Measurements from ENCODE around the gene TAPT1.

TAPT1 gene

GRCh38 chr4:16129336-16129735, 96.9 kb downstream of the TAPT1 start:
- no peak for DNase-seq

GRCh38 chr4:16126714-16127113, 99.6 kb downstream of the TAPT1 start:
- DNase-seq: no peak

DNA sequence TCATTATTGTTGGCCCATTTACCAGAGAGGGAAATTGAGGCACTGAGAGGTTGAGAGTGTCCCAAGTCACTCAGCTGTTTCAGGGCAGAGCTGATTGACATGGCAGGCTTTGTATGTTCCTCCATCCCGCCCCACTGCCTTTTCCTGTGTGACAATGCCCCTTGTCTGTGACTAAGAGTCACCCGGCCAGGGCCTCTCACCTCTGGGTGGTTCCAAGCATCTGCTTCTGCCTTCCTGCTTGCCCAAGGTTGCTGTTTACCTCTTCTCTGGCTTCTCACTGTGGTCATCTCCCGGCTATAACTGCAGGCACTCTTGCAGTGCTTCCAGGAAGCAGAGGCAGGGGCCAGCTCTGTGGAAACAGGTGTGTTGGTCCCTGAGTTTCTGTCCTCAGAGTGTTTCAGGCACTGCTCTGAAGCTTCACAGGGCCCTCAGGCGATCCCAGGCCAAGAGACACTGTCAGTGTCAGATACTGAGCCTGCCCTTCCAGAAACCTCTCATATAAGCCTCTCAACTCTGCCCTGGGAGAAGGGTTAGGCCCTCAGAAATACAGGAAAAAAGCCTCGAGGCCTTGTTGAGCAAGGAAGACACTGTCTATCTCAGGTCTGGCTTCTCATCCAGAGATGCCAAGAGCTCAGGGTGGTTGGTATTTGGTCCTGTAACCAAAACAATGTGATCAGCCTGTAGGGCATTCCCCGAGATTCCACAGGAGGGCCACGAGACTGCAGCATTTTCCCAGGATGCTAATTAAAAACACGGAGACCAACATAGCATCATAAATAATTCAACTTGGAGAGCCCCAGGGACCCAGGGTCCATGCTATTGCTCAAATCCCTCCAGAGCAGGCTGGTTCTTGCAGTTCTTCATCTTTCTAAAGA, 100.5 kb downstream of the TAPT1 start:
- DNase-seq: peak; percentile 13

GRCh38 chr4:16124232-16124631, 102.0 kb downstream of the TAPT1 start:
- DNase-seq: no peak

- no peak for DNase-seq
Measured at GRCh38 chr4:16123356-16124084, 102.8 kb downstream of the TAPT1 start.

DNA sequence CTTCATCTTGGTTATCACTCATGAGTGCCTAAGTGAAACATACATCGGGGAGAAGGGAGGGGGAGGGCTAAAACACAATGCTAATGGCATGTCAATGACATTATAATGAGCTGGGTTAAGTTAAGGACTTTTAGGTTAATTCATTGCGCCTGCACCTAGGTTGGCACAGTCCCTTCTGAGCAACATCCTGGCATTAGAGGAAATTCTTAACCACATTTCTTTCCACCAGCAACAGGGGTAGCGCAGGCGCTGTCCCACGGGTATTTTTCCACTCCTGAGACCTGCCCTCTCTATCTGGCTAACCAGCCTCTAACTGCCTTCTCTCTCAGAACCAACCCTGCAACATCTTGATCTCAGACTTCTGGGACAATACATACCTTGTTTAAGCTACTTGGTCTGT, 103.5 kb downstream of the TAPT1 start:
- no peak for DNase-seq

- DNase-seq: no peak
Measured at GRCh38 chr4:16122308-16122711, 104.0 kb downstream of the TAPT1 start.

- no peak for DNase-seq
Measured at GRCh38 chr4:16120720-16121119, 105.6 kb downstream of the TAPT1 start.

DNA sequence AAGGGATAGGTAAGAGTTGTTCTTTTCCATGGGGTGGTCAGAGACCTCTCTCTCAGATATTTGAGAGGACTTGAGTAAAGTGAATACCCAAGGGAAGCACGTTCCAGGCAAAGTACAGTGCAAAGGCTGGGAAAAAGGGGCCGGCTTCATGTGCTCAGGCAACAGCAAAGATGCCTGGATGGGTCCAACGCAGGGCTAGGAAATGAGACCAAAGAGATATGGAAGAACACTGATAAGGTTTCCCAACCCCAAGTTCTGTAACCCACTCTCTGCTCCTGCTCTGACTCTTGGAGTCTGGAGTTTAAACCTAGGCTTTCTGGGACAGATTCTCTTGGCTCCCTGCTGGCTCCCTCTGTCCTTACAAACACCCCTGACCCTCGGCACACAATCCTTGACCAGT, 106.3 kb downstream of the TAPT1 start:
- DNase-seq: no peak

- DNase-seq: no peak
Measured at GRCh38 chr4:16118090-16118489, 108.2 kb downstream of the TAPT1 start.

GRCh38 chr4:16117164-16117563, 109.1 kb downstream of the TAPT1 start:
- no peak for DNase-seq

DNA sequence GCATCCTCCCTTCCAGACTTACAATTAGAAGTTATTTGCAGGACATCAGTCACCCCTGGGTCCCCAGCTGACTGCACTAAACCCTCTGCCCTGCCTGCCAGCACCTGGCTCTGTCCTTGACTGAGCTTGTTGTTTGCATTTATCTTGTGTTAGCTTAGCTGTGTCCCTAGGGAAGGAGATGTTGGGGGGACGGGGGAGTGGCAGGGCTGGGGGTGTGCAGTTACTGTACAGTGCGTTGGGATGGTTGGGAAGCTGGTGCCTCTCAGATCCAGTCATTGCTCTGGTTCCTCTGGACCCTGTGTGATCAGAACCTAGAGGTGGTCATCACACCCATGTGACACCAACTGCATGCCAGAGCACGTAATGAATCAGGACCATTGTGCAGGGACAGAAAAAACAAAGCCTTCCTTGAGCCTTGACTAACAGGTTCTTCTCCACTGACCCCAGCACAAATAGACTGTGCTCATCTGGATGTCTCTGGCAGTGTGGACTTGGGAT, 109.7 kb downstream of the TAPT1 start:
- DNase-seq: no peak

GRCh38 chr4:16116019-16116418, 110.3 kb downstream of the TAPT1 start:
- no peak for DNase-seq

DNA sequence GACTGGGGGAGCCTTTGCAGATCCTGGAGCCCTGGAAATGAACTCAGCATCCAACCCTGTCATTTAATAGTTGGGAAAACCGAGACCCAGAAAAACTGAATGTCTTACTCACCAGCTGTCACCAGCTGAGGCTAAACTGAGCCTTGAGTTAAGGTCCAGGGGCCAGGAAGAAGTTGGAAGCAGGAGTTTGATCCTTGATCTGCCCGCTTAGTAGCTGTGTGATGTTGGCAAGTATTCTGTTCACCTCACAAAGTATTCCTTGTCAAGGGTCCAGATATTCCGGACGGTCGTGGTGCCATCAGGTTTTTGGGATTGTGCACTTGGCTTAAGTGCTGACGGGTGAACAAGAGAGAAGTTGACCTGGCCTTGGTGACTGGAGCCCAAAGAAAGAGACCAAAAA, 111.7 kb downstream of the TAPT1 start:
- no peak for DNase-seq

DNA sequence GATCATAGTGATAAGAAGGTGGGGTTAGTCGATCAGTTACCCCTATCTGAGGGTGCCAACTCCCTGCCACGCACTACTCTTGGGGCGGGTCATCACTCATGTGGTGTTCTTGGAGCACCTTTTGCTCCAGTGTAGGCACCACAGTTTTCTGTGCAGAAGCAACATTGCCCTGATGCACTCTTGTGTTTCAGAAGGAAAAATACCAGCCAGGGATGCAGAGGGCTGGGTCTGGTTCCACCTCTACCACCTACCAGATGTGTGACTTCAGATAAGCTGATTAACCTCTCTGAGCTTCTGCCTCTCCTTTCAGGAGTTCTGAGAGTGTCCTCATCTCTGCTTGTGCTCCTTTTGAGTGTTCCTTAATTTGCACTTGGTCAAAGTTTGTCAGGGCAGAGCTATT, 112.5 kb downstream of the TAPT1 start:
- no peak for DNase-seq

DNA sequence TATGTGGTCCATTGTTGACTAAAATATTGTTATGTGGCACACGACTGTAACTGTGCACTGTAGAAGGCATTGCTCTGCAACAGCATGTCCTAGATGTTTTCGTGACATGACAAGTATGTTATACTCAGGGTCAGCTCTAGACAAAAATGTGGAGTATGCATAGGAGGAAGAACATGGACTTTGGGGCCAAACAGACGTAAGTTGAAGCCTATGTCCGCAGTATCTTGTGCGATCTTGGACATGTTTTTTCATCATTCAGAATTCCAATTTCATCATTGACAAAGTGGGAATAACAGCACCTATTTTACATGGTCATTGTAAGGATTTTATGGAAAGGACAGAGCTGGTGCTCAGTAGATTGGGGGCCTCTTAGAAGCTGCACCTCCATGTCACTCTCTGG, 114.7 kb downstream of the TAPT1 start:
- no peak for DNase-seq

GRCh38 chr4:16110661-16111290, 115.5 kb downstream of the TAPT1 start:
- no peak for DNase-seq
